GM21526 (cell line): ENCODE data around the gene ARHGEF25.
"Not testable (repeated sequence)": the region's sequence is repeated elsewhere in the genome, so short reads cannot be mapped to it uniquely, and the experiment has no call there.

Experiments
- ATAC-seq: cut with Tn5 transposase; IDR thresholded peaks from one replicate; pipeline ENCODE4 v1.9.1; 2021; ENCODE audit warnings: moderate library complexity; ENCODE audit not compliant: unreplicated experiment, low FRiP score

ARHGEF25 gene

DNA sequence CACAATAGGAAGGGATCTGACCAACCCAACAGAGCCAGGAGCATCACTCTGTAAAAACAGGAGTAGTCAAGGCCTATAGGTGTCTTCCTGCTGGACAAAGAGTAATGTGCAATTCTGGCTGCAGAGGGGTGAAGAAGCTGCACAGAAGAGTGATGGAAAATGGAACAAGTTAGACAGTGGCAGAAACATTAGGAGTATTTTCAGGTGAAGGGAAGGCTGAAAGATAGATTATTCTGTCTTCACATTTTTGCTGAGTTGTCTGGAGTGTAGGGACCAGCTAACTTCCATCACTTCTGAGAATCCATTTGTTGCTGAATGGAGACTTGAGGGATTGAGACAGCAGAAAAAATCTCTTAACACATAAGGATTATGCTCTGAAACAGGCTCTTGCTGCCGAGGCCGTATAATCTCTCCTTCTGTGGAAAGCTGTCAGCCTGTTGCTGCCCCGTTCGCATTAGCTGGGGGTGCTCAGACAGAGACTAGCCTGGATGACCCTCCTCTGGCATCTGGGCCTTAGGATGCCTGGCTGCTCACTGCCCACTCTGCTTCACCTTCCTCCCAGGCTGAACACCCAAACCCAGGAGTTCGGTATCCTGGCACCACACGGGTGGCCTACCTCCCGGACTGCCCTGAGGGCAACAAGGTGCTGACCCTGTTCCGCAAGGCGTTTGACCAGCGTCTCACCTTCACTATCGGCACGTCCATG lies 3.1 kb upstream of the ARHGEF25 start:
- no peak for ATAC-seq

DNA sequence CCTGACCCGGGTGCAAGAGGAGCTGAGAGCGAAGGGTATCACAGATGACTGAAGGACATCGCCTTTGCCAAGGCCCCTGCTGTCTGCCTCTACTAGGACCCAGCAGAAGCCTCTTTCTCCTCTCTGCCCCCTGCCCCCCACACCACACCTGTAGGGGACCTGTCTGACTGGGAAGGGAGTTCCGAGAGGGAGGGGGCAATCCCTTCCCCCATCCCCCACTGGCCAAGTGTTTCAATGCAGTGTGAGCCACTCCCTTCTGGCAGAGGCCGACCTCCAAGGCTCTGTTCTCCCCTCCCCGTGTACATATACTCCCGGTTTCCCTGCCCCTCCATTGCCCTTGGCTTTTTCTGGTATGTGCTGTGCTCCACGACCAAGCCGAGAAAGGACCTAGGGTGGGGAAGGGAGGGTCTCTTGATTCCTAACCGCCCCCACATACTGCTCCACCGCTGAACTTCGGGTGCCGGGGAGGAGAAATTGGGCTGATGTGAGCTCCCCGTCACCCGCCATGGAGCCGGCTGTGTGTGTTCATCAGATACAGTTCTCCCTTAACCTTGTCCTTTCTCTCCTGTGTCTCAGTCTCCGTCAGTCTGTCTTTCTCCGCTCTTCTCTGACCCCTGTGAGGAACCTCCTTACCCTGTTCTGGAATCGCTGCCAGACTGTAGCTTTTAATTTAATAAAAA lies 2.0 kb upstream of the ARHGEF25 start:
- ATAC-seq, result no peak

DNA sequence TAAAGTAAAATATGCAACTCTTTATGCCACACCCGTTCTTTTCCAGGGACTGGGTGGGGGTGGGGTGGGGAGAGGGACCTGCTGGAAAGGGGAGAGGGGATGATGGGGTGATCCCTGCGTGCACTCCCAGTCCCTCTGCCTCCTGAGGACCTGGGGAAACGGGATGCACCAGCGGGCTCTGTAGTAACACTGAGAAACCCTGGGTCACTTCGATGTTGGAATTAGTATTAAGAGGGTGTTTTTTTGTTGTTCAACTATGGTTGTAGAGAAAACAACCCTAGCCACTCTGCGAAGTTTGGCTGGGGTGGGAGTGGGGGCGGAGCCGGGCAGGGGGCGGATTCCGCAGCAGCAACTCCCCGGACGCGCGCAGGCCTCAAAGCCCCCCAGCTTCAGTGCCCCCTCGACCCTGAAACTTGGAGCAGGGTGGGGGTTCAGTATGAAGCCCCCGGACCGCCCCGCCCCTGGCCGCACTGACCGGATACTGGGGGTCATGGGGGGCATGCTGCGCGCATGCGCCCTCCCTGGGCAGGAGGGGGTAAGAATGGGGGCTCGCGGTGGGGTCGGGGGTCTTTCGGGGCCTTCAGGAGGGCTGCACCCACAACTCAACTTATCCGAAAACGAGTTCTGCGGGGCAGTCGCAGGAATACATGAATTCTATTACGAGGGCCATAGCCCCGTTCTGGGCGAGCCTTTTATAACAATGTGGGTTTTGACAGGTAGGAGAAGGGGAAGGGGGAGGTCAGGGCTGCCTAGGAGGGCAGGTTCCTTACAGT lies 1.3 kb upstream of the ARHGEF25 start:
- ATAC-seq, result no peak

DNA sequence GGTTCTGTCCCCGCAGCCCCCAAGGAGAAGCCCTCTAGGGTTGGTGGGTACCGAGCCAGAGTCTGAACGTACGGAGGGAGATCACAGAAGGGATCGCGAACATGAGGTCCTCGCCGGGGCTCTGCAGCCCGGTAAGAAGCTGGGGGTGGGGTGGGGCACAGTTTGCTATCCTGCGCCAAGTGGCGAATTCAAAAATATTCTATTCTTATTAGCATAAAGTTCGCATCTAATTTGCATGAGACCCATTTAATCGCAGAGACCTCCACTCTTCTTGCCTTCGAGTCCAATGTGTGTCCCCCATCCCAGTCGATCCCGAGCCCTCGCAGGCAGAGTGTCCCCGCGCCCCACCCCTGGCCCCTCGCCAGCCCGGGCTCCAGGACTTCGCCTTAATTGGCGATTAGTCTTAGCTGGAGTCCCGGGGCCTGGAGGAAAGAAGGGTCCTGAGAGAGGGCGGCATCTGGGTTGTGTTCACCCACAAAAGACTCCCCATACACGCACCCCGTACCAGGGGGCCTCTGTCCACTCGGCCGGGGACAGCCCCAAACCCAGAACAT lies 604 bp upstream of the ARHGEF25 start:
- ATAC-seq, result no peak

DNA sequence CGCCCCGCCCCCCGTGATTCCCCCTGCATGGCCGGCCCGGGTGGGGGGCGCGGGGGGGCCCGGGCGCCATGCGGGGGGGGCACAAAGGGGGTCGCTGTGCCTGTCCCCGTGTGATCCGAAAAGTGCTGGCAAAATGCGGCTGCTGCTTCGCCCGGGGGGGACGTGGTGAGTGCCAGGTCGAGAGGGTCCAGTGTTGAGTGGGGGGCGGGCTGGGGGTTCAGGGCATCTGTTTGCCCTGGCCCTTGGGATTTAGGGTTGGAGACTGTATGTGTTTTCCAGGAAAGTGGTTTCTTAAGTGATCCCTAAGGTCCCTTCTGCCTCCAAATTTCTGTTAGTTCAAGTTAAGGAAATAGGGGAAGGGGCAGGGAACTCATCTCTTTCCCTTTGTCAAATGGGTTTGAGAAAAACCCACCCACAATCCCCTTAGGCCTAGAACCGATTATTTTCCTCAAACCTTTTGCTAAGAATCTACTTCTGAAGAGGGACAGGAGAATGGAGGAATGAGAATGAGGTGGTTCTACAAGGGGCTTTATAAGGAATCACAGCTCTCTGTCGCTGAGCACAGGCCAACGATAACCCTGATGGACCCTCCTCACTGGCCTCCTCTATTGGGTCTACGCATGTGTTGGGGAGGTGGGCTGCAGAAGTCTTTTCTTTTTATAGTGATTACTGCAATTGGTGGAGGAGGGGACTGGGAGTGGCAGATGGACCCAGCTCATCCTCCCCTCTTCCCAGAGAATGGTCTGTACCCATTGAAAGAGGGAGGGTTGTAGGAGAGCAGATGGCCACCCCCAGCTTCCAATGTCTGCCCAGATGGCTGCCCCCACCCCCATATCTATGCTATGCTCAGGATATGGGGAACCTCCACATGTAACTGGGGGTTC lies 834 bp downstream of the ARHGEF25 start:
- no peak for ATAC-seq

DNA sequence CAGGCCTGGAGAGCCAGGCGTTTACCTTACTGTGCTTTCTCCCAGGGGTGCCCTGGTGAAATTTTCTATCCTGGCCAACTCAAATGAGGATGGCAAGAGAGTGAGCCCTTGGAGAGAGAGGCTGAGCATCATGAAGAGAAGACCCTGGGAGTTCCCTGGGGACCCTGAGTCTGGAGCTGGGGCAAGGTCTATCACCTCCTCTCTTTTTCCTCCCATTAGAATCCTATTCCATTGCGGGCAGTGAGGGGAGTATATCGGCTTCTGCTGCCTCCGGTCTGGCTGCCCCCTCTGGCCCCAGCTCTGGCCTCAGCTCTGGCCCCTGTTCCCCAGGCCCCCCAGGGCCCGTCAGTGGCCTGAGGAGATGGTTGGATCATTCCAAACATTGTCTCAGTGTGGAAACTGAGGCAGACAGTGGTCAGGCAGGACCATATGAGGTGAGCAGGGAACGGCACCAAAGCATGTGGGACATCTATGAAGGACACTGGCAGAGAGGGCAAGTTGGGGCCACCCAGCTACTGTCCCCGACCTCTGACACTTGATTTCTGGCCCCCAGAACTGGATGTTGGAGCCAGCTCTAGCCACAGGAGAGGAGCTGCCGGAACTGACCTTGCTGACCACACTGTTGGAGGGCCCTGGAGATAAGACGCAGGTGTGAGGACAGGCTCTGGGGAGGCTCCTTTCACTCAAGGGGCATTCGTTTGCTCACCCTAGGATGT lies 1.6 kb downstream of the ARHGEF25 start:
- no peak for ATAC-seq

DNA sequence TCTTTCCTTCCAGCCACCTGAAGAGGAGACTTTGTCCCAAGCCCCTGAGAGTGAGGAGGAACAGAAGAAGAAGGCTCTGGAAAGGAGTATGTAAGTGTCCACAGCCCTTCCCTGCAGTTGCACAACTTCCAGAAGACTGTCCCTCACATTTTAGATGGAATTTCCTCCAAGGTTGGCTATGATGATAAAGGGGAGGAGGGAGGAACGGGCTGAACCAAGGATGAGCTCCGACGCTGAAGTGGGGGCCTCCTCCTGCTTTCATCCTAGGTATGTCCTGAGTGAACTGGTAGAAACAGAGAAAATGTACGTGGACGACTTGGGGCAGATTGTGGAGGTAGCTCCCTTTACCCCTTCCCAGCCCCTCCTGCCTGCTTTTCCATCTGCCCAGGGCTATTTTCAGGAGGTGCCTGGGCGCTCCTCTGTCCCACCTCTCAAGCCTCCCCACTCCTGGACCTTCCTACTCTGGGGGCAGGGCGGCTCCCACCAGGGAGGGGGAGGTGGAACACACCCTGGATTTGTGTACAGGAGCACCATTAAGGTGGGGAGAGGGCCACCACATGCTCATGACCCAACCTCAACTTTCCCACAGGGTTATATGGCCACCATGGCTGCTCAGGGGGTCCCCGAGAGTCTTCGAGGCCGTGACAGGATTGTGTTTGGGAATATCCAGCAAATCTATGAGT lies 2.3 kb downstream of the ARHGEF25 start:
- ATAC-seq, result no peak

DNA sequence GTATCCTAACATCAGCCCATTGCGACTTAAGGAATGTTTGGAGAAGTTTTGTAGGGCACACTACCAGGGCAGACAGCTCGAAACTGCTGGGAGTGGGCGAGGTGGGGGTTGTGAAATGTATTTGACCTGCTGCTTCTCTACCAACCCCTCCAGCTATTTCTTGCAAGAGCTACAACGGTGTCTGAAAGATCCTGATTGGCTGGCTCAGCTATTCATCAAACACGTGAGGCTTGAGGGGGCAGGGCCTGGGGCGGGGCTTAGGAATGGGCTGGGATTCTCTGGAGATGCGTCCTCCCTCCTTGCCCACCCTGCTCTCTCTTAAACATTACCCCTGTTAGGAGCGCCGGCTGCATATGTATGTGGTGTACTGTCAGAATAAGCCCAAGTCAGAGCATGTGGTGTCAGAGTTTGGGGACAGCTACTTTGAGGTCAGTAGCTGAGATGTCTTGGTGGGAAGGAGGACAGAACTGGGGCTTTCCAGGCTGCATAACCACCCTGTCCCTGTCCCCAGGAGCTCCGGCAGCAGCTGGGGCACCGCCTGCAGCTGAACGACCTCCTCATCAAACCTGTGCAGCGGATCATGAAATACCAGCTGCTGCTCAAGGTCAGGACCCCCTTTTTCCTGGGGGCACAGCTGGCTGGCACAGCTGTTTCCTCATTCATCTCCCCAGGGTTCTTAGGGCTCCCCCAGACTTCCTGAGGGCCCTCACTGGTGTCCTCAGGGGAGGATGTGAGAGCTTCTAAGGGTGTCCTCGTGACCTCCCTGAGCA lies 3.1 kb downstream of the ARHGEF25 start:
- no peak for ATAC-seq

DNA sequence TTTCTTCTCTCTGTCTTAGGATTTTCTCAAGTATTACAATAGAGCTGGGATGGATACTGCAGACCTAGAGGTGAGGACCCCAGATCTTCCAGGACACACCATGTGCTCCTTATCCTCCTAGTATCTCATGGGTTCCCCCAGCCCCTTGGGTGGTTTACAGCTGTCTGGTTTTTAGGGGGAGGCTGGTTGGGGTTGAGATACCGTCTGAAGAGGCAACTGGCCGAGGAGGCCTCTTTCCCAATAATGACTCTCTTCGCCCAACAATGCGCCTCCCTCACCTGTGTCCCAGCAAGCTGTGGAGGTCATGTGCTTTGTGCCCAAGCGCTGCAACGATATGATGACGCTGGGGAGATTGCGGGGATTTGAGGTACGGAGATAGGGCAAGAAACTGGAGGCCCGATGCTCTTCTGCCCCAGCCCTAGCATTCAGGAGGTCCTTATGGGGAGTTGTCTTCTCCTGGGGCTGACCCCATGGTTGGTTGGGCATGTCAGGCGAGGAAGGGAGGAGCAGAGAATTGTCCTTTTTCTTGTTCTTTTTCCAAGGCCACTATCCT lies 3.8 kb downstream of the ARHGEF25 start:
- ATAC-seq, result no peak

DNA sequence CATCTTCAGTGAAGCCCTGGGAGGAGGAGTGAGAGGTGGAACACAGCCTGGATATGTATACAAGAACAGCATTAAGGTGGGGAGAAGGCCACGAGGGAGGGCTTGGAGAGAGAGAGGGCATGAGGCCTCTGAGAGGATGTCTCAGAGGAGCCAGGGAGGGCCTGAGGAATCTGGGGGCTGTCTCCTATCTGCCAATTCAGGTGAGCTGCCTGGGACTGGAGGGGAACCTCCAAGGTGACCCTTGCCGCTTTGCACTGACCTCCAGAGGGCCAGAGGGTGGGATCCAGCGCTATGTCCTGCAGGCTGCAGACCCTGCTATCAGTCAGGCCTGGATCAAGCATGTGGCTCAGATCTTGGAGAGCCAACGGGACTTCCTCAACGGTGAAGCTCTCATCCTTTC lies 4.4 kb downstream of the ARHGEF25 start:
- ATAC-seq, result no peak

DNA sequence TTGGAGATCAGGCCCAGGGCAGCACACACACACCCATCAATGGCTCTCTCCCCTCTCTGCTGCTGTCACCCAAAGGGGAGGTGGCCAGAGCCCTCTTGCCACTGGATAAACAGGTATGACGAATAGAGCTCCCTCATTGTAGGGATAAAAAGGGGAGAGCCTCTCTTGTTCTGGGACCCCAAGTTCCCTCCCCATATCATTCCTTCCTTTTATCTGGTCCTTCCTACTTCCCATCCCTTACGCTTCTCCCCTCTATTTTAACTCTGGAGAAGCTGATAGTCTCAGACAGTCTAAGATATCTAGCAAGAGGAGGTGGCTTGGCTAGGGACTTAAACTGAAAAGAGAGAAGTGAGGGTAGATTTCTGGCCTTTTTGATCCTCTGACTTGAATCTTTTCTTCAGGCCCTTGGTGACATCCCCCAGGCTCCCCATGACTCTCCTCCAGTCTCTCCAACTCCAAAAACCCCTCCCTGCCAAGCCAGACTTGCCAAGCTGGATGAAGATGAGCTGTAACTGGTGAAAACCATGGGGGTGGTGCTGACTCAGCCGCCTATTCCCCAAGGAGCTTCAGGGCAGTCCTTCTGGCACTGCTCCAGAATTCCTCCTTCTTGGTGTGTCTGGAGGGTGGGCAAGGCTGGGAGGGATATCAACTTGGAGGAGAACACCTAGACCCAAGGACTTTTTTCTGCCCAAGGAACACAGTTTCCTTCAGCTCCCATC lies 5.3 kb downstream of the ARHGEF25 start:
- ATAC-seq, result no peak

DNA sequence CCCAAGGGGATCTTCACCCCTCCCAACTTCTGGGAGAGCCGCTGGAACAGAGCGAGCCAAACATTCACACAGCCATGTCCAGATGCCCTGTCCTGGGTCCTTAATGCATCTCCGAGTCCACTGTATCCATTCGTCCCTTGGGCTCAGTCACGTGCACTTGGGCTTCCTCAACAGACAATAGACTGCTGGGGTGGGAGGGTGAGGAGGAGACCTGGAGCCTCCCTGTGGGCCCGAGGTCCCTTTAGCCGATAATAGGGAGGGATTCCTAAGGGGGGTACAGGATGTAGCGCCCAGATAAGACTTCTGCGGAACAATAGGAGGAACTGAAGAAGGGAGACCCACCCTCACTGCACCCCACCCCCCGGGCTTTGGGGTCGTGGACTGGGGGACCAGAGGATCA lies 6.7 kb downstream of the ARHGEF25 start:
- ATAC-seq, result no peak

DNA sequence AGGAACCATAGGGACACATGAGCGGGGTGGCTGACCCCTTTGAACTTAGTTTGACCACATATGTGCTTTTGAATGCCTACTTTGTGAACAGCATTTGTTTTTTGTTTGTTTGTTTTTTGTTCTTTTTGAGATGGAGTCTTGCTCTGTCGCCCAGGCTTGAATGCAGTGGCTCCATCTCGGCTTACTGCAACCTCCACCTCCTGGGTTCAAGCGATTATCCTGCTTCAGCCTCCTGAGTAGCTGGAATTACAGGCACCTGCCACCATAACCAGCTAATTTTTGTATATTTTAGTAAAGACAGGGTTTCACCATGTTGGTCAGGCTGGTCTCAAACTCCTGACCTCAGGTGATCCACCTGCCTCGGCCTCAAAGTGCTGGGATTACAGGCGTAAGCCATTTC lies 7.2 kb downstream of the ARHGEF25 start:
- ATAC-seq, result not testable (repeated sequence)

DNA sequence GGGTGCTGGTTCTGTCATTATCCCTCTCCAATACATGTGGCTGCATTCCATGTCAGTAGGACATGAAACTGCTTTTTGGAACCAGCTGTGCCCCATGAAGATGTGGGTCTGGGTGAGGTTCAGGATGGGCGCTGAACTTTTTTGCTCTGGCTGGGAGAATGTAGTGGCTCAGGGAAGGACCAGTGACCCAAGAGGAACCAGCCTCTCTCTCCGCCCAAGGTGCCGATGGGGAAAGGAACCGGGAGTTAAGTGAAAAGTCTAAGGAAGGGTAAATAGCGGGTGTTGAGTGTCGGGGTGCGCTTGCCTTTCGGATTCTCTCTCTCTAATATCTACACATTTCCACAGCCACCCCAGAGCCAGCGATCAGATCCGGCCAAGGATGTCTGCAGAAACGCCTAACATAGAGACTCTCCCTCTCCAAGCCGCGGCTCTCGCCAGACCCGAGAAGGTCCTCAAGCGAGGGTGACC lies 7.8 kb downstream of the ARHGEF25 start:
- ATAC-seq, result no peak

DNA sequence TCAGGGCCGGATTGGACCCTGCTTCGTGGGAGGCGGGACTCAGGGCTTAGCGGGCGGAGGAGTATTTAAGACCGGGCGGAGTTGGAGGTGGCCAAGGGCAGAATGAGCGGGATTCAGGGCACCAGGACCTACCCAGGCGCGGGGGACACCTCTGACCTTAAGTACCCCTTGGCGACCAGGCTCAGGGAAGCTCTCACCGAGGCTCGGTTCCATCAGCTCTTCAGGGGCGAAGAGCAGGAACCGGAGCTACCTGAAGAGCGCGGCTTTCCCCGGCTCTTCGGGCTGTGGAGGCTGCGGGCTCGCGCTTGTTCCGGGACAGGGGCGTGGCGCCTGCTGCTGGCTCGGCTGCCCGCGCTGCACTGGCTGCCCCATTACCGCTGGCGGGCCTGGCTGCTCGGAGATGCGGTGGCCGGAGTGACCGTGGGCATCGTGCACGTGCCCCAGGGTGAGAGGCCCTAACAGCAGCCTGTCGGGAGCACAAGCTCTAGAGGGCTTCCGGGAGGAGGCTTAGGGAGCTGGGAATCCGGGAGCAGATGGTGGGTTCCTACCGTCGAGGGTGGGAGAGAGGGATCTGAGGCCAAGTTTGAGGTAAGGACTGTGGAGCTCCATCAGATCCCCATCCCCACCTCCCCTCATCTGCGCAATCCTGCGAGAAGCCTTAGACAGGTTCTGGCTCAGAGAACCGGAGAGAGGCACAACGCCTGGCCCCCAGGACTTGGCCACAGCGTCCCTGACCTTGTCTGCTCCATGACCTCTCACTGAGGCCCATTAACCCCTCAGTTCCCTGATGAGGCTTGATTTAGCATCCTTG lies 8.4 kb downstream of the ARHGEF25 start:
- ATAC-seq, result no peak

DNA sequence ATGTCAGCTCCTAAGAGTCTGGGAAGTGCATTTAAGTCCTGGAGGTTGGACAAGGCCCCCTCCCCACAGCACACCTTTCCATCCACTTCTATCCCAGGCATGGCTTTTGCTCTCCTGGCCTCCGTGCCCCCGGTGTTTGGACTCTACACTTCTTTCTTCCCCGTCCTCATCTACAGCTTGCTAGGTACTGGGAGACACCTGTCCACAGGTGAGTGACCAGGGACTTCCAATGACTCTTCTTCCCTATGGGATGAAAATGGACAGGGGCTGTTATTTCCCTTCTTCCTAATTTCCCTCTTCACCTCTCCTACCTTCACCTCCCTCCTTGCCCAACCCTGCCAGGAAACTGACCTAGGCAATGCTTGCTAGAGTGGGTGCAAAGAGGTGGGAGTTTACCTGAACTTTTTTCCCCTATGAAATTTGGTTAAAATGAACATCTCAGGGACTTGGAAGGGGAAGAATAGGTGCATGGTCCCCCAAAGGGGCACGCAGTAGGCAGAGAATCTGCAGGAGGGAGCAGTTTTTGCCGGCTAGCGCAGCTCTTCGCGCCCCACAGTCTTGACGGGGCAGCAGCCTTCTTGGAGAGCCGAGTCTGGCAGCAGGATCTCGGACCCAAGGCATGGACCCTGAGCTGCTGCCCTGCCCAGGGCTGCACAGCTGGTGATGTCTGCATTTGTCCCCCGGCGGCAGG lies 9.2 kb downstream of the ARHGEF25 start:
- no peak for ATAC-seq
